K562 (cell line): ENCODE measurements around the gene KYAT1. TPM values are rescaled to one million over a fixed set of nuclear protein-coding genes. Genes with fewer than 3 reads are reported as not detected.

ENCODE experiments used
- HDAC3 ChIP-seq: fragments of 450-650 bp; IDR thresholded peaks from 2 replicates; pipeline ENCODE4 v1.6.1; 2018; ENCODE audit warnings: borderline replicate concordance, mild to moderate bottlenecking, moderate library complexity; ENCODE audit not compliant: partially characterized antibody
- NBN ChIP-seq: fragments of 450-650 bp; IDR thresholded peaks from 2 replicates; pipeline ENCODE4 v1.6.1; 2016; ENCODE audit warnings: low read depth, mild to moderate bottlenecking
- RUNX1 ChIP-seq: sonication (generic); IDR thresholded peaks from 2 replicates; pipeline ENCODE4 v1.6.1; 2016; ENCODE audit warnings: antibody characterized with exemption, low read depth
- ZBTB7A ChIP-seq: IDR thresholded peaks from 2 replicates; pipeline ENCODE4 v1.6.1; 2011; ENCODE audit warnings: low read depth, mild to moderate bottlenecking, low read length, moderate library complexity, borderline replicate concordance; ENCODE audit not compliant: control insufficient read depth
- ZEB2 ChIP-seq: fragments of 450-650 bp; IDR thresholded peaks from 2 replicates; pipeline ENCODE4 v1.6.1; 2016
- polyA plus RNA-seq, 8 experiments: library from polyadenylated mRNA; depleted of rRNA in 4 of 8; stranded (reverse) in 5 of 8; unstranded in 3 of 8; fragments of >200 nt; fragmentation: Nextera tagmentation in 2 of 8; fragmentation: Illumina TruSeq in 1 of 8; extraction: Ambion mirVana in 2 of 8; extraction: Trizol in 1 of 8; gene quantifications; 2 replicates each; pipeline versions ENCODE4 v1.2.1 to v1.2.3, GENCODE V29; 2011 to 2014; ENCODE audit warnings: inconsistent platforms in 1 of 8, missing spikeins in 1 of 8
- total RNA-seq, 7 experiments: library from RNA; depleted of rRNA in 6 of 7; stranded (reverse); fragments of >200 nt in 6 of 7; fragmentation: Illumina TruSeq in 2 of 7; extraction: Trizol in 2 of 7; gene quantifications; 2 replicates each; pipeline versions ENCODE4 v1.2.1 to v1.2.3, GENCODE V29; 2011 to 2021; ENCODE audit warnings: low replicate concordance in 1 of 7
- TF ChIP-seq, protein P1 (sequence below): sonication (generic); formaldehyde crosslinking; IDR thresholded peaks from 2 replicates; pipeline ENCODE4 v1.8.1; 2023; ENCODE audit warnings: missing genetic modification reagents, mild to moderate bottlenecking, borderline replicate concordance
- TF ChIP-seq, protein P2 (sequence below), 2 experiments: fragments of 150-350 bp in 1 of 2; IDR thresholded peaks; 2 replicates each; pipeline ENCODE4 v1.6.1; 2012 to 2016; ENCODE audit warnings: low read depth in 2 of 2, low read length in 2 of 2, mild to moderate bottlenecking in 1 of 2, moderate library complexity in 1 of 2
- TF ChIP-seq, protein P3 (sequence below): sonication (generic); formaldehyde crosslinking; IDR thresholded peaks from 2 replicates; pipeline ENCODE4 v1.8.0; 2023; ENCODE audit warnings: mild to moderate bottlenecking, missing genetic modification reagents
- TF ChIP-seq, protein P4 (sequence below): fragments of 450-650 bp; formaldehyde crosslinking; IDR thresholded peaks from 2 replicates; pipeline ENCODE4 v1.4.0; 2020; ENCODE audit warnings: mild to moderate bottlenecking, moderate library complexity
- TF ChIP-seq, protein P5 (sequence below): sonication (generic); formaldehyde crosslinking; IDR thresholded peaks from 2 replicates; pipeline ENCODE4 v1.8.1; 2022; ENCODE audit warnings: missing genetic modification reagents

The KYAT1 gene
- total and polyA plus RNA-seq, 9 of the 15 experiments (the other 6 are each of a cell fraction or from before 2014, with no cell fraction given) = 6.4 to 16.8 (median 11.1) TPM

DNA sequence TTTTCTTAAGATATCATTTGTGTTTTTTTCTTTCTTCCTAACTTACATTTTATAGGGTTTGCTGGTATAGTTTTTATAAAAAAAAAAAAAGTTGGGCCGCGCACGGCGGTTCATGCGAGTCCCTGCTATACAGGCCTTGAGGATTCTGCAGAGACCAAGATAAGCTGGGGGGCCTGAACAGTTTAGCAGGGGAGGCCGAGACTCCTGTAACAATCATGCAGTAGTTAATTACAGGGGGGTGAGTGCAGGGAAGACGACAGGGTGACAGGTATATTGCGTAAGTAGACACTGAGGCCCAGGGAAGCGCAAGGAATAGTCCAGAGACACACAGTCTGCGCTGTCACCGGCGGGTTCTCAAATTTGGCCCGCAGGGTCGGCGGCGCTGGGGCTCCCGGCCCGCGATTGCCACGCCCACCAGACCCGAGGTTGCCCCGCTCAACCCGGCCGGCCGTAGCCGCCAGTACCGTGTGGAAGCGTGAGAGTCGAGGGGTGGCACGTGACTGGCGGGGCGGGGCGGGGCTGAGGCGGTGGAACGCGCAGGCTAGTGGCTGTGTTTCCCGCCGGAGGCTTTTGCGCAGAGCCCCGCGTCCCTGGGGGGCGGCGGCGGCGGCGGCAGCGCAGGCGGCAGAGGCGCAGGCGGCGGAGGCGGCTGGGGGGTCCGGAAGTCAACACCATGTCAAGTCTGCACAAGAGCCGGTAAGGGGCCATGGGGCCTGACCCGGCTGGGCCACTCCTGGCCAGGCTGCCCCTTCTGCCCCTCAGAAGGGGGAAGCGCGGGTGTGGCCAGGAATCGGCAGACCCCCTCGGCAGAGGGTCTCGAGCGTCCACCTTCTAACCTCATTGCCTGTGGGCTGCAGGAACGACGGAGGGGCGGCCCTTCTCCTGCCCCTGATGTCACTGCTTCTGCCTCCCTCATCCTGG, 94.8 kb downstream of the KYAT1 start, which contains the start of gene TBC1D13 (continued):
- TF ChIP-seq HDAC3 (no peak), NBN (peak; percentile 76), ZEB2 (peak; percentile 94), ZBTB7A (peak; percentile 91; the same call in 1 of the 2 replicates), RUNX1 (no peak)
- TF ChIP-seq, protein P1, sequence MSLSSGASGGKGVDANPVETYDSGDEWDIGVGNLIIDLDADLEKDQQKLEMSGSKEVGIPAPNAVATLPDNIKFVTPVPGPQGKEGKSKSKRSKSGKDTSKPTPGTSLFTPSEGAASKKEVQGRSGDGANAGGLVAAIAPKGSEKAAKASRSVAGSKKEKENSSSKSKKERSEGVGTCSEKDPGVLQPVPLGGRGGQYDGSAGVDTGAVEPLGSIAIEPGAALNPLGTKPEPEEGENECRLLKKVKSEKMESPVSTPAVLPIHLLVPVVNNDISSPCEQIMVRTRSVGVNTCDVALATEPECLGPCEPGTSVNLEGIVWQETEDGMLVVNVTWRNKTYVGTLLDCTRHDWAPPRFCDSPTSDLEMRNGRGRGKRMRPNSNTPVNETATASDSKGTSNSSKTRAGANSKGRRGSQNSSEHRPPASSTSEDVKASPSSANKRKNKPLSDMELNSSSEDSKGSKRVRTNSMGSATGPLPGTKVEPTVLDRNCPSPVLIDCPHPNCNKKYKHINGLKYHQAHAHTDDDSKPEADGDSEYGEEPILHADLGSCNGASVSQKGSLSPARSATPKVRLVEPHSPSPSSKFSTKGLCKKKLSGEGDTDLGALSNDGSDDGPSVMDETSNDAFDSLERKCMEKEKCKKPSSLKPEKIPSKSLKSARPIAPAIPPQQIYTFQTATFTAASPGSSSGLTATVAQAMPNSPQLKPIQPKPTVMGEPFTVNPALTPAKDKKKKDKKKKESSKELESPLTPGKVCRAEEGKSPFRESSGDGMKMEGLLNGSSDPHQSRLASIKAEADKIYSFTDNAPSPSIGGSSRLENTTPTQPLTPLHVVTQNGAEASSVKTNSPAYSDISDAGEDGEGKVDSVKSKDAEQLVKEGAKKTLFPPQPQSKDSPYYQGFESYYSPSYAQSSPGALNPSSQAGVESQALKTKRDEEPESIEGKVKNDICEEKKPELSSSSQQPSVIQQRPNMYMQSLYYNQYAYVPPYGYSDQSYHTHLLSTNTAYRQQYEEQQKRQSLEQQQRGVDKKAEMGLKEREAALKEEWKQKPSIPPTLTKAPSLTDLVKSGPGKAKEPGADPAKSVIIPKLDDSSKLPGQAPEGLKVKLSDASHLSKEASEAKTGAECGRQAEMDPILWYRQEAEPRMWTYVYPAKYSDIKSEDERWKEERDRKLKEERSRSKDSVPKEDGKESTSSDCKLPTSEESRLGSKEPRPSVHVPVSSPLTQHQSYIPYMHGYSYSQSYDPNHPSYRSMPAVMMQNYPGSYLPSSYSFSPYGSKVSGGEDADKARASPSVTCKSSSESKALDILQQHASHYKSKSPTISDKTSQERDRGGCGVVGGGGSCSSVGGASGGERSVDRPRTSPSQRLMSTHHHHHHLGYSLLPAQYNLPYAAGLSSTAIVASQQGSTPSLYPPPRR (CRISPR knock-in tag) = 0 out of 2 replicates have a peak, but pooled peaks have one; percentile 50
- TF ChIP-seq, protein P2, sequence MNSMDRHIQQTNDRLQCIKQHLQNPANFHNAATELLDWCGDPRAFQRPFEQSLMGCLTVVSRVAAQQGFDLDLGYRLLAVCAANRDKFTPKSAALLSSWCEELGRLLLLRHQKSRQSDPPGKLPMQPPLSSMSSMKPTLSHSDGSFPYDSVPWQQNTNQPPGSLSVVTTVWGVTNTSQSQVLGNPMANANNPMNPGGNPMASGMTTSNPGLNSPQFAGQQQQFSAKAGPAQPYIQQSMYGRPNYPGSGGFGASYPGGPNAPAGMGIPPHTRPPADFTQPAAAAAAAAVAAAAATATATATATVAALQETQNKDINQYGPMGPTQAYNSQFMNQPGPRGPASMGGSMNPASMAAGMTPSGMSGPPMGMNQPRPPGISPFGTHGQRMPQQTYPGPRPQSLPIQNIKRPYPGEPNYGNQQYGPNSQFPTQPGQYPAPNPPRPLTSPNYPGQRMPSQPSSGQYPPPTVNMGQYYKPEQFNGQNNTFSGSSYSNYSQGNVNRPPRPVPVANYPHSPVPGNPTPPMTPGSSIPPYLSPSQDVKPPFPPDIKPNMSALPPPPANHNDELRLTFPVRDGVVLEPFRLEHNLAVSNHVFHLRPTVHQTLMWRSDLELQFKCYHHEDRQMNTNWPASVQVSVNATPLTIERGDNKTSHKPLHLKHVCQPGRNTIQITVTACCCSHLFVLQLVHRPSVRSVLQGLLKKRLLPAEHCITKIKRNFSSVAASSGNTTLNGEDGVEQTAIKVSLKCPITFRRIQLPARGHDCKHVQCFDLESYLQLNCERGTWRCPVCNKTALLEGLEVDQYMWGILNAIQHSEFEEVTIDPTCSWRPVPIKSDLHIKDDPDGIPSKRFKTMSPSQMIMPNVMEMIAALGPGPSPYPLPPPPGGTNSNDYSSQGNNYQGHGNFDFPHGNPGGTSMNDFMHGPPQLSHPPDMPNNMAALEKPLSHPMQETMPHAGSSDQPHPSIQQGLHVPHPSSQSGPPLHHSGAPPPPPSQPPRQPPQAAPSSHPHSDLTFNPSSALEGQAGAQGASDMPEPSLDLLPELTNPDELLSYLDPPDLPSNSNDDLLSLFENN (IDR thresholded peaks at IDR 0.05; ENCODE audit: low read depth in 2 of 2, low read length in 2 of 2) = 0 out of 4 replicates have a peak, but pooled peaks of 1 of the 2 experiments have one; percentile 62
- TF ChIP-seq, protein P3, sequence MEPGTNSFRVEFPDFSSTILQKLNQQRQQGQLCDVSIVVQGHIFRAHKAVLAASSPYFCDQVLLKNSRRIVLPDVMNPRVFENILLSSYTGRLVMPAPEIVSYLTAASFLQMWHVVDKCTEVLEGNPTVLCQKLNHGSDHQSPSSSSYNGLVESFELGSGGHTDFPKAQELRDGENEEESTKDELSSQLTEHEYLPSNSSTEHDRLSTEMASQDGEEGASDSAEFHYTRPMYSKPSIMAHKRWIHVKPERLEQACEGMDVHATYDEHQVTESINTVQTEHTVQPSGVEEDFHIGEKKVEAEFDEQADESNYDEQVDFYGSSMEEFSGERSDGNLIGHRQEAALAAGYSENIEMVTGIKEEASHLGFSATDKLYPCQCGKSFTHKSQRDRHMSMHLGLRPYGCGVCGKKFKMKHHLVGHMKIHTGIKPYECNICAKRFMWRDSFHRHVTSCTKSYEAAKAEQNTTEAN (CRISPR knock-in tag) = peak; percentile 35; the same call in 1 of the 2 replicates
- TF ChIP-seq, protein P4, sequence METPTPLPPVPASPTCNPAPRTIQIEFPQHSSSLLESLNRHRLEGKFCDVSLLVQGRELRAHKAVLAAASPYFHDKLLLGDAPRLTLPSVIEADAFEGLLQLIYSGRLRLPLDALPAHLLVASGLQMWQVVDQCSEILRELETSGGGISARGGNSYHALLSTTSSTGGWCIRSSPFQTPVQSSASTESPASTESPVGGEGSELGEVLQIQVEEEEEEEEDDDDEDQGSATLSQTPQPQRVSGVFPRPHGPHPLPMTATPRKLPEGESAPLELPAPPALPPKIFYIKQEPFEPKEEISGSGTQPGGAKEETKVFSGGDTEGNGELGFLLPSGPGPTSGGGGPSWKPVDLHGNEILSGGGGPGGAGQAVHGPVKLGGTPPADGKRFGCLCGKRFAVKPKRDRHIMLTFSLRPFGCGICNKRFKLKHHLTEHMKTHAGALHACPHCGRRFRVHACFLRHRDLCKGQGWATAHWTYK = peak; percentile 46; the same call in 1 of the 2 replicates
- TF ChIP-seq, protein P5, sequence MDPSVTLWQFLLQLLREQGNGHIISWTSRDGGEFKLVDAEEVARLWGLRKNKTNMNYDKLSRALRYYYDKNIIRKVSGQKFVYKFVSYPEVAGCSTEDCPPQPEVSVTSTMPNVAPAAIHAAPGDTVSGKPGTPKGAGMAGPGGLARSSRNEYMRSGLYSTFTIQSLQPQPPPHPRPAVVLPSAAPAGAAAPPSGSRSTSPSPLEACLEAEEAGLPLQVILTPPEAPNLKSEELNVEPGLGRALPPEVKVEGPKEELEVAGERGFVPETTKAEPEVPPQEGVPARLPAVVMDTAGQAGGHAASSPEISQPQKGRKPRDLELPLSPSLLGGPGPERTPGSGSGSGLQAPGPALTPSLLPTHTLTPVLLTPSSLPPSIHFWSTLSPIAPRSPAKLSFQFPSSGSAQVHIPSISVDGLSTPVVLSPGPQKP (CRISPR knock-in tag) = no peak
